ENCODE data around the gene CHURC1.

CHURC1 gene

DNA sequence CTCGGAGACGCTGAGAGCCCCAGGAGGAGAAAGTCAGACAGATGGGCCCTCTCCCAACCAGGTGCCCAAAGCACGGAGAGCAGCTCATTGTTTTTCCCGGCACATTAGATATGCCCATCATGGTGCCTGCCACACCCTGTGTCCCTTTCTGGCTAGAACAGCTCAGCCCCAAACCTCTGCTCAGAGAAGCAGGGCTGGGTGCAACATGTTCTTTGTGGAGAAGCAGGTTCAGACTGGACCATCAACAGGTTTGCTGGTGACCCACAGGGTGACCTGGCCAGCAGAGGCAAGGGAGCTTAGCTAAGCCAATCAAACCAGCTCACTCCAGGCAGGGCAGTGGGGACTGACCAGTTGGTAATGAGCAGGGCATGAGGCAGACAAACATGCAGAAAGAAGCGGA lies 44.5 kb downstream of the CHURC1 start:
- no peak for DNase-seq

DNA sequence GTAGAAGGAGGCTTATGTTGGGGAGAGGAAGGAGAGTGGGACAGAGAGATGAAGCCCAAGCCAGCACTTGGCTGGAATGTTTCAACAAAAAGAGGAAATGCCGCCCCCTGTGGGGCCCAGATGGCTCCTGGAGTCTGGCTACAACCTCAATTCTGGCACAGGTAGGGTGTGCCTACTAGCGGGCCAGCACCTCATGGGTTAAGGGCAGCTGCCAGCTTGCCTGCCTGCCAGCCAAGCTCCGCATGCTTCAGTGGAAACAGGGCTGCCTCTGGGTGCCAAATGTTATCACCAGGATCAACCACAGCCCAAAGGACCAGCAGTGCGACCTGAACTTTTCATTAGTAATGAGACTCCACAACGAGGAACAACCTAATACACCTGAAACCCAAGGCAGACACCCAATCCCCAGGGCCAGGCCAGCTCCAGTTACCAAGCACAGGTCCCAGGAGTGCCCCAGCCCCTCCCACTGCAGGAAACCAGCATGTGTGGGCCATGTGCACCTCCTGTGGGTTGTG lies 46.6 kb downstream of the CHURC1 start:
- no peak for DNase-seq

DNA sequence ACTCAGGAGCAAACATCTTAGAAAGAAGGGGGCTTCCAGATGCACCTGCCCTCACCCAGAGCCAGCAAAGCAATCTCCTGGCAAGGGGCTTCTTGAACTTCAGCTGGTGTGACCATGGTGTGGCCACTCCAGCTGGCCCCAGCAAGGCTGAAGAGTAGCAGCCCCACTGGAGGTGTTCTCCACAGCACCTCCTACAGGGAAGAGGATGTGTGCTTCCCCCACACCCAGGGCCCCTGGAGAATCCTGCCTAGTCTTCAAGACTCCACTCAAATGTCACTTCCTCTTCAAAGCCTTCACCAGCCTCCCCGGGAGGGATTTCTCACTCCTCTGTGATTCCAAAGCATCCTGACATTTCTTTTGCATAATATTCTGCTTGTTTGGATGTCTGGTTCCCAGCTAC lies 49.4 kb downstream of the CHURC1 start:
- no peak for DNase-seq

DNA sequence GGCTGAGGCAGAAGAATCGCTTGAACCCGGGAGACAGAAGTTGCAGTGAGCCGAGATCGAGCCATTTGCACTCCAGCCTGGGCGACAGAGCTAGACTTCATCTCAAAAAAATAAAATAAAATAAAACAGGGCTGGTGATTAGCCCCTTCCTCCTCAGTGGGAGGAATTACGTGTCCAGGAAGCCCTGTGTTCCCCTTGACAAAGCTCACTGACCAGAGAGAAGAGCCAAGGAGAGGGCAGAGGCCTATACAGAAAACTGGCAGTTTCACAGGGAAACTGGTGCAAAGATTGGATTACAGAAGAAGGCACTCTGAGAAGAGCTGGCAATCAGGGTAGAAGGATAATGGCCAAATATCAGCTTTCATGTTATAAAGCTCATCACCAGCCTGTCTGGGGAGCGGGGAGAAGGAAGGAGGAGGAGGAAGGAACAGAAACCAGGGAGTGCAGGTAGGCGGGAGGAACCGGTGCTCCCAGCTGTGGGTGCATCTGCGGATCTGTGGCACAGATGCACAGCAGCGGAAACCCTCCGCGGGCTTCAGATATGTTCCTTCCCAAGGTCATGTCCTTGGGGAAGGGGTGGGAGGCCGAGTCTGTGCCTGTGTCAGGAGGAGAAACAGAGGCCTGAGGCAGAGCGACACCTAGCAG lies 51.2 kb downstream of the CHURC1 start:
- no peak for DNase-seq

DNA sequence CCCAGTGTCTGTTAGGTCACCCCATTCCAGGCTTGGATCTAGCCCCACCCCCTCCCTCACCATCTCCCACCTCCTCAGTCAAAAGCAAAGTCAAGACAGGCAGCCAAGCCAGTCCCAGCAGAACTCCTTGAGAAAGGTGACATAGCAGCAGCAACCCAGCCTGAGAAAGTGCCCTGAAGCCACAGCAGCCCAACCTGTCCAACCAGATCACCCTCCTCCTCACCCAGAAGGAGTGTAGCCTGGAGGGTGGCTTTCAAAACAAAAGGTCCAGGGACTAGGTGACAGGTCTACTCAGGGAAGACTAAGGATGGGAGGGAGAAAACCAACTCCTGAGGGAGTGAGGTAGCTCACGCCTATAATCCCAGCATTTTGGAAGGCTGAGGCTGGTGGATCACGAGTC lies 52.7 kb downstream of the CHURC1 start:
- no peak for DNase-seq

DNA sequence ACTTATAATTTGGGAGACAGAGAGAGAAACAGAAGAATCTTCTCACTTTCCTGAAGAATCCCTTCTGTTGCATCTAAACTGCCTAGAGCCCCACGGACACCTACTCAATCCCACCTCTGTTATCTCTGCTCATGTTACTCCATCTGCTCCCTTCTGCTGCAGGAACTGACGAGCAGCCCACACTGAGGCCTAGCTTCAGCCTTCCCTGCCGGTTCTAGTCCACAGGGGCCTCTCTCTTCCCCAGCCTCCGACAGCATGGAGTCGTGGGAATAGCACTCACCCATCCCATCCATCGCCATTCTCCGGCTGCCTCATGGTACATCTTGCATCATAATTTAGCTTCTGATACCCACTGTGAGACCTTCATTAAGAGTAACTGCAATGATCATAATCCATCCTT lies 53.9 kb downstream of the CHURC1 start:
- DNase-seq, result no peak

DNA sequence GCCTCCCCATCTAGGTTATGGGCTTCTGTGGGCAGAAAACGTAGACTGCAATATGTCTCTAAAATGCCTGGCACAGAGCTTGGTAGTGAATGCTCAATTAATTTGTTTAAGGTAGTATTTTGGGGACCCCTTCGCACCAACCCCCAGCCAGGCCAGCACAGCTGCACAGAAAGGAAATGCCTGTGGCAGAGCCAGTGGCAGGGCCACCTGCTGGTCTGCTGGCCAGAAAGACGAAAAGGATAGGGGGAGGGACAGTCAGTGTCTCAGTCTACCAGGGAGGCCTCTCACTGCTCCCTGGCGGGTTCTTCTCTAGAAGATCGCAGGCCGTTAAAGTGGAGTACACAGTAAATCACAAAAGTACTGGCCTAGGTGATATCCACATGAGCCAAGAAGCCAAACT lies 54.4 kb downstream of the CHURC1 start:
- DNase-seq, result no peak

DNA sequence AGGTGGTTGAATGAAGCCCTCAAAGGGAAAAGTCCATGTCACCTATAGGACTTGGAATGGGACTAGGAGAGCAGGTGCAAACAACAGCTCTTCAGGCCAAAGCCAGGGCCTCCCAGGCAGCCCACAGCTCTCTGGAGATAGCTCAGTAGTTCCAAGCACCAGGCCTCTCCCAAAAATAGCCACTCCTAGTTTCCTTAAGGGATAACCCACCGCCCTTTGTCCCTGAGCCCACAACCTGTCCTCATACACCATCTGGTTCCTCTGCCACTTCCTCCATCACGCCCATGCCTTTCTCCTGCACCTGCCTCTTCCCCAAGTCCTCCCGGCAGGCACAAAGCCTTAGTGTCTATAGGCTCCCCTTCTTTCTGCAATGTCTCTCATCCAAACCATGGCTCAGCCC lies 55.8 kb downstream of the CHURC1 start:
- no peak for DNase-seq

DNA sequence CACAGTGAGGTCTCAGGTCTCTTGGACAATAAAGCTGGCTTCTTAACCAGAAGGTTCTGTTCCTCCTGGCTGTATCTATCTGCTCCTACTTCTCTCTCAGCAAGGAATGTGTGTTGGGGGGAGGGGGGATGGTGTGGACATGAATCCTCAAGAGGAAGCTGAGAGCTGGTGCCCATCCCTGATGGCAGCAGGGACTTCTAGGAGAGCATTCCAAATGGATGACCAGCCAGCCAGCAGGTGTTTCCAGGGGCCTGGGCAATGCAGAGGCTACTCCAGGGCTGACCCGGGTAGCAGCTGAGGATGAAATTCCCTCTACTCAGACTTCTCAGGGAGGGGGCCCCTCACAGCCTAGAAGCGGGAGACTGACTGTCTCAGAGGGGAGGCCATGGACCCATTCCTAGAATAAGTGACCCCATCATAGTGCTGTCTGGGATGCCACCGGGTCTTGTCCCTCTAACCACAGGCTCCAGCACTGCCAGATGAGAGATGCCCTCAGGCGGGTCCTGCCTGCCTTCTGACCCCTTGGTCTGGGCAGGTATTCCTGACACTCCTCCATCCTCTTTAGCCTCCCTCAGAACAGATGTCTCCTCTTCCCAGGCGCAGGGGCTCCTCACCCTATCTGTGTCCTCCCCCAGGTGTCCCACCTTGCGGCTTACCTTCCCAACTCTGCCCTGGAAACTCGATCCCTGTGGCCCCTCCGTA lies 56.7 kb downstream of the CHURC1 start:
- DNase-seq, result no peak

DNA sequence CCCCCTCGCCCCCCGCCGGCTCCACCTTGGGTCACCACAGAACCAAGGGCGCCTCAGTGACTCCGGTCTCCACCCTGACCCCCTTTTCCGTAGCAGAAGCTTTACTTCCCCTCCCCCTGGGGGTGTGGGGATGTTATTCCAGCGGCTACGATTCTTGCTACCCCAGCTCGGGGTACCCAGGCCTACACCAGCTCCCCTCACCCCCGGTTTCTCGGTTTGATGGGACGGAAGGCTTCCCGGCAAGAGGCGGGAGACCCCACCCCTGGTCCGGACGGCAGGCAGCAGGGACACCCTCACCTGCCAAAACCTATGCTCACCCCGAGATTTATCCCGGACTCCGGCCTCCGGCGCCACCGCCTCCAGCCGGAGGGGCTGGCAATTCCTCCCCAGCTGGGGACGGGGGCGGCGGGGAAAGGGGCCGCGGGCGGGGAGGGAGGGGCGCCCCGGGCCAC lies 57.3 kb downstream of the CHURC1 start:
- no peak for DNase-seq

DNA sequence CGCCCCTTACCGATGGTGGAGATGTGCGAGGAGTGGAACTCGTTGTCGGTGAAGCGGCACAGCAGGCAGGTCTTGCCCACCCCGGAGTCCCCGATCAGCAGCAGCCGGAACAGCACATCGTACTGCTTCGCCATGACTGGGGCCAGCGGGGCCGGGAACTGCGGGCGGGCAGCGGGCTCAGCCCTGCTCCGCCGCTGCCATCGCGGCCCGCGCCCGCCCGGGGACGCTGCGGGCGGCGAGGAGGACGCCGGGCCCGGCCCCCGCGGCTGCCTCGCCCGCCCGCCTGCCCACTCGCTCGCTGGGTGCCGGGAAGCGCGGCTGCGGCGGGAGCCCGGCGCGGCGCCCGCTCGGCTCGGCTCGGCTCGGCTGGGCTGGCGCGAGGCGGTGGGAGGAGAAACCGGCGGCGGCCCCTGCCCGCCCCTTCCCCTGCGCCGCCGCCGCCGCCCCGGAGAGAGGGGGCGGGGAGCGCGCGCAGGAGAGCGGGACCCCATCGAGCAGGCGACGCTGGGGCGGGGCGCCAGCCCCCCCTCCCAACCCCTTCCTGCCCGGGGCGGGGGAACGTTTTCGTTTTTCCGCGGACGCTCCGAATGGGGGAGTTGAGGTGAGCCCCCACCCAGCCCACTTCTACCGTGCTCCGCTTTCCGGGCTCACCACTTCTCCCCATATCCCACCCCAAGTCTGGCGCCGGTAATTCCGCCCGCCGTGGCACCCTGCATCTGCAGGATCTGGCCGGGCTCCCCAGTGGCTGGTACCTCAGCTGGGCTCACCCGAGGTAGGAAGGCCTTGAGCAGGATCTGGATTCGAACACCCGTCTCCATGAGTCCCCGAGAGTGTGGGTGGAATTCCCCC lies 57.9 kb downstream of the CHURC1 start, which contains the start of gene RAB15:
RAB15 (minus strand) TSS at position 394 of the 849 bp plus-strand sequence; CDS start at position 134, 260 bp downstream.
- DNase-seq, result no peak

DNA sequence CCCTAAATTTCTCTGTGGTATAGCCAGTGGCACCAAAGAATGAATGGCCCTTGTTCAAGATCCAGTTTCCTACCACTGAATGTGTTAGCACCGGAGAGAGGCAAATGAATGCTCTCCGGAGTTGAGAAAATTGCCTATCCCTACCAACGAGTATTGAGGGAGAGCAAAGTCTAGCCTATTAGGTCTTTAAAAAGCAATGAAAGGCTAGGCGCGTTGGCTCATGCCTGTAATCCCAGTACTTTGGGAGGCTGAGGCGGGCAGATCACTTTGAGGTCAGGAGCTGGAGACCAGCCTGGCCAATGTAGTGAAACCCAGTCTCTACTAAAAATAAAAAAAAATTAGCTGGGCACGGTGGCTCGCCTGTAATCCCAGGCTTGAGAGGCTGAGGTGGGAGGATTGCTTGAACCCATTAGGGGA lies 58.8 kb downstream of the CHURC1 start:
- DNase-seq, result no peak

DNA sequence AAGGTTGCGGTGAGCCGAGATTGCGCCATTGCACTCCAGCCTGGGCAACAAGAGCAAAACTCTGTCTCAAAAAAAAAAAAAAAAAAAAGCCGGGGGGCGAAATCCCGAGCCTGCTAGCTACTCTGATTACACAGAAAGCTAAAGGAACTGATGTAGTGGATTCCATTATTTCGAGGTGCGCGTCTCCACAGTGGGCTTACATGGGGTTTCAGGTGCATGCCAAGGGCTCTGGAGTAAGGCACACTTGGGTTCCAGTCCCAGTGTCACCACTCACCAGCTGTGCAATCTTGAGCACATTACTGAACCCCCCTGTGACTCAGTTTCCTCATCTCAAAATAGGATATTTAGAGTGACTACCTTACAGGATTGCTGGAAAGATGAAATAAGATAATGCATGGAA lies 59.6 kb downstream of the CHURC1 start:
- no peak for DNase-seq

DNA sequence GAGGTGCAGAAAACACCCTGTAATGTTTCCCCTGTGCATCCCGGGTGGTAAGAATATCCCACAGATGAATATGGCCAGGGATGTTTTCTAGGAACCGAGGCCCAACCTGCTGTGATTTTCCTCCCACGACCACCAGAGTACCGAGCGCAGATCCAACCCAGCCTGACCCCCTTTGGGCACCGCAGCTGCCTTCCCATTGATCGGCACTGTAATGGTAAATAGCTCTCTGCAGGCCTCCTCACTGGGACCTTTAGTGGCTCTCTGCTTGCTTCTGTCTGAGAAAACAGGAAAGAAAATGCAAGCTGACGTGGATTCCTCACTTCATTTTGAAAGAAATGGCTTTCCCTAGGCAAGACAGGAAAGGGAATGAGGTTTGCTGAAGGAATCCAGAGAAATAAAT lies 60.3 kb downstream of the CHURC1 start:
- no peak for DNase-seq

DNA sequence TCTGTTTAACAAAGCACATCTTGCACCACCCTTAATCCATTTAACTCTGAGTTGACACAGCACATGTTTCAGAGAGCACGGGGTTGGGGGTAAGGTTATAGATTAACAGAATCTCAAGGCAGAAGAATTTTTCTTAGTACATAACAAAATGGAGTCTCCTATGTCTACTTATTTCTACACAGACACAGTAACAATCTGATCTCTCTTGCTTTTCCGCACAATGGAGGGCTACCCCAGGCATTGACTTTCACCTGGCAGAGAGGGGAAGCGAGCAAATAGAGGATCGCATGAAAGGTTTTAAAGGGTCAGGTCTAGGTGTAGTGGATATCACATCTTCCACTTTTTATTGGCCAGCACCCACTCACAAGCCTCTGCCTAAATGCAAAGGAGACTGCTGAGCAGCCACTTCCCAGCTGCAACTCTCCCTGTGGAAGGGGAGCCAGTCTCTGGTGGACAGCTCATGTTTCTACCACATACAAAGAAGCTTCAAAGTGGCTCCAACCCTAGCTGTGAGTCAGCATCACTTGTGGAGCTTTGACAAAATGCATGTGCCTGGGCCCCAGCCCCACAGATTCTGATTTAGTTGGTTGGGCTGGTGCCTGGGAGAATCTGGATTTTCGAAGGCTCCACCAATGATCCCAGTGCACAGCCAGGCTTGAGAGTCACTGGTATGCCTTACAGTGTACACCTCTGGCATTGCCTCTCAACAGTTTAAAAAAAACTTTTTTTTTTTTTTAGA lies 65.2 kb downstream of the CHURC1 start:
- DNase-seq, result no peak

DNA sequence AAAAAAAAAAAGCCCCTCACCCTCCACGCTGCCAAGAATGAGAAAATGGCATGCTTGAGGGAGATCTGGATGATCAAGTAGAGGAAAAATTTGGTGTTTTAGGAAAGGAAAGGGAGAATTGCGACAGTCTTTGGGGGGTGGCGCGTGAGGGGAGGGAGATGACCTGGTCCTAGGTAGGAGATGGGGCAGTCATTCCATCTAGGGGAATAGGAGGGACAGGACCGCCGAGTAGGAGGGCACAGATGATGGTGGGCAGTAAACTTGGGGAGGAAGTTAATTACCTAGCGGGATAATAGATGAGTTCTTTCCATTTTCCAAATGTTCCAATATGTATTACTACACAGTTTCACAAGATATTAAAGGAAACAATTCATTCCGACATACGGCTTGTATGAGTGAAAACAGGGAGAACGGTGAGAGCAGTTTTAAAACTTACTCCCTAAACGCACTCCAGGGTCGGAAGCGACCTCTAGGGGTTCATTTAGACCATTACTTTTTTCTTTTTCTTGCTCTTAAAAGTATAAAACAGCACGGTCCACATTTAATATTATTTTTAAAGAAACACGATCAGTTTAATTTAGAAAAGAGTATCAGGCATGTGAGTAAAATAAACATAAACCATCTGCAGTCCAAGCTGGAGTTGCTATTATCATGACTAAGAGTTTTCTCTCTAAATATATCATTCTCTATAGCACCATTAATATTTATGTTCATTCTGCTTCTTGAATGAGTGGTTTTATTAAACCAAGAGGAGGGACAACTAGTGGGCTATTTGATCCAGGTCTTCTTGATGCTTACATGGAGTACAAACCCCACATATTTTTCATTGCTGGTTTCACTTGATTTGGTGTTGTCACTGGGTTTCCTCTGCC lies 69.4 kb downstream of the CHURC1 start:
- no peak for DNase-seq

Measured in amniotic stem cell (primary cell).